ENCODE measurements around the gene RNASE12. TPM values are rescaled to one million over a fixed set of nuclear protein-coding genes. Genes with fewer than 3 reads are reported as not detected.
A peak's percentile ranks its signal among the peaks of the same experiment; 100 is the strongest.

The RNASE12 gene
- total and polyA plus RNA-seq, 9 of the 15 experiments (the other 6 are each of a cell fraction or from before 2014, with no cell fraction given) = 0.24 TPM; not detected in 8

DNA sequence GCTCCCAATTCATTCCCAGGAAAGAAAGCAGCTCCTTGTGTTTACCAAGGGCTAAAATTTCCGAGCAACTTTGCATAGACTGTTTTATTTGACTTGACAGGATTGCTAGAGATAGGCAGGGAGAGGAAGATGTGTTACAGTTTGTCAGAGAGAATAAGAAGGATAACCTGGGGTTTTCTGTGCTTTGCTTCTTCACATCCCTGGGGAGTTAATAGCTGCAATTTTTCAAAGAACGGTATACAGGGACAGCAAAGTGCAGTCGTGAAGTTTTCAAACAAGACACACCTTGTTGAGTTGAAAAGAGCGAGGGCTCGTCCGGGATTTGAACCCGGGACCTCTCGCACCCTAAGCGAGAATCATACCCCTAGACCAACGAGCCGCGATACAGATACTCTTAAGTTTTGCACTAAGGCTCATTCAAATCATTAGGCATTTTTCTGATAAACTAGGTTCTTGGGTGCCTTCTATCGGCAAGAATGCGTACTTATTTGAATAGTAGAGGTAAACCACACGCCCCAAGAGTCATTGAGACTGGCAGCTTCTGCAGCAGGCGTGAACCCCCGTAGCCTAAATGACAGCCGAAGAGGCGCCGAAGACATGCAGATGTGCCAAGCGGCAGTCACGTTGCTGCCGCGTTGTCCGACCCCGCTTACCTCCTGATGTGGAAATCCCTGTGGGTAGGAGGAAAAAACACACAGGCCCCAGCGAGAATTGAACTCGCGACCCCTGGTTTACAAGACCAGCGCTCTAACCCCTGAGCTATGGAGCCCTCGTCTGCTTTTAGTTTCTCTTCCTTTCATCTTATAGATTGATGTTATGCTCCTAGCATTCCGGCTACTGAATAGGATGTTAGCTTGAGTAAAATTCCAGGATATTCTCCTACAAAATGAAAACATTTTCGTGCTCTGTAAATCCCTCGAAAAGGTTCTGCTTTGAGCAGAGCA lies 22.2 kb upstream of the RNASE12 start (continued):
- TF ChIP-seq PRDM10 (IDR thresholded peaks at IDR 0.05; ENCODE audit: partially characterized antibody) (no peak), SRF (CRISPR knock-in tag; IDR thresholded peaks at IDR 0.05) (no peak), E2F6 (IDR thresholded peaks at IDR 0.05; ENCODE audit: borderline replicate concordance in 1 of 2, extremely low read depth in 1 of 2, insufficient read depth in 1 of 2, insufficient read length in 1 of 2, low read depth in 1 of 2, low read length in 1 of 2, poor library complexity in 1 of 2, severe bottlenecking in 1 of 2) (peak; percentile 72 to 86), ZNF512 (tag; IDR thresholded peaks at IDR 0.05) (no peak), MITF (IDR thresholded peaks at IDR 0.05) (0 out of 2 replicates have a peak, but pooled peaks have one; percentile 23)
- TF ChIP-seq, protein P1, sequence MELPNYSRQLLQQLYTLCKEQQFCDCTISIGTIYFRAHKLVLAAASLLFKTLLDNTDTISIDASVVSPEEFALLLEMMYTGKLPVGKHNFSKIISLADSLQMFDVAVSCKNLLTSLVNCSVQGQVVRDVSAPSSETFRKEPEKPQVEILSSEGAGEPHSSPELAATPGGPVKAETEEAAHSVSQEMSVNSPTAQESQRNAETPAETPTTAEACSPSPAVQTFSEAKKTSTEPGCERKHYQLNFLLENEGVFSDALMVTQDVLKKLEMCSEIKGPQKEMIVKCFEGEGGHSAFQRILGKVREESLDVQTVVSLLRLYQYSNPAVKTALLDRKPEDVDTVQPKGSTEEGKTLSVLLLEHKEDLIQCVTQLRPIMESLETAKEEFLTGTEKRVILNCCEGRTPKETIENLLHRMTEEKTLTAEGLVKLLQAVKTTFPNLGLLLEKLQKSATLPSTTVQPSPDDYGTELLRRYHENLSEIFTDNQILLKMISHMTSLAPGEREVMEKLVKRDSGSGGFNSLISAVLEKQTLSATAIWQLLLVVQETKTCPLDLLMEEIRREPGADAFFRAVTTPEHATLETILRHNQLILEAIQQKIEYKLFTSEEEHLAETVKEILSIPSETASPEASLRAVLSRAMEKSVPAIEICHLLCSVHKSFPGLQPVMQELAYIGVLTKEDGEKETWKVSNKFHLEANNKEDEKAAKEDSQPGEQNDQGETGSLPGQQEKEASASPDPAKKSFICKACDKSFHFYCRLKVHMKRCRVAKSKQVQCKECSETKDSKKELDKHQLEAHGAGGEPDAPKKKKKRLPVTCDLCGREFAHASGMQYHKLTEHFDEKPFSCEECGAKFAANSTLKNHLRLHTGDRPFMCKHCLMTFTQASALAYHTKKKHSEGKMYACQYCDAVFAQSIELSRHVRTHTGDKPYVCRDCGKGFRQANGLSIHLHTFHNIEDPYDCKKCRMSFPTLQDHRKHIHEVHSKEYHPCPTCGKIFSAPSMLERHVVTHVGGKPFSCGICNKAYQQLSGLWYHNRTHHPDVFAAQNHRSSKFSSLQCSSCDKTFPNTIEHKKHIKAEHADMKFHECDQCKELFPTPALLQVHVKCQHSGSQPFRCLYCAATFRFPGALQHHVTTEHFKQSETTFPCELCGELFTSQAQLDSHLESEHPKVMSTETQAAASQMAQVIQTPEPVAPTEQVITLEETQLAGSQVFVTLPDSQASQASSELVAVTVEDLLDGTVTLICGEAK (IDR thresholded peaks at IDR 0.05) = peak; percentile 77
- TF ChIP-seq, protein P1 (CRISPR knock-in tag; IDR thresholded peaks at IDR 0.05) = no peak

All from K562 (cell line).